WTC11 (cell line): ENCODE data around the gene CACYBP. TPM values are rescaled to one million over a fixed set of nuclear protein-coding genes. Genes with fewer than 3 reads are reported as not detected.

Experiments used
- ATAC-seq: fragments of 200-7000 bp; cut with Tn5 transposase; 2 replicates; pipeline ENCODE4 v1.10.0; 2021; ENCODE audit warnings: mild to moderate bottlenecking, moderate library complexity
- CTCF ChIA-PET: fragments of 300-600 bp; sonication (Branson Sonifier 250); formaldehyde crosslinking; loops from one replicate; lab custom pipeline; 2021; ENCODE audit warnings: antibody characterized with exemption; lab: Charles Lee
- POLR2A ChIA-PET: fragments of 350-600 bp; sonication (Branson Sonifier 250); formaldehyde crosslinking; loops from one replicate; lab custom pipeline; 2021; ENCODE audit warnings: antibody characterized with exemption; lab: Charles Lee
- DNase-seq: peaks from one replicate; pipeline ENCODE4 v3.0.0; 2021; ENCODE audit warnings: low spot score
- H3K27ac Mint-ChIP-seq: 2 replicates; pipeline ENCODE4 v1.8.0; 2021; ENCODE audit warnings: mixed read lengths
- H3K27me3 Mint-ChIP-seq: 2 replicates; pipeline ENCODE4 v1.8.0; 2021; ENCODE audit warnings: low read depth, mild to moderate bottlenecking, moderate library complexity, mixed read lengths
- H3K36me3 Mint-ChIP-seq: 2 replicates; pipeline ENCODE4 v1.8.0; 2021; ENCODE audit warnings: mixed read lengths
- H3K4me1 Mint-ChIP-seq: 2 replicates; pipeline ENCODE4 v1.8.0; 2022; ENCODE audit warnings: mixed read lengths
- H3K4me3 Mint-ChIP-seq: 2 replicates; pipeline ENCODE4 v1.8.0; 2021; ENCODE audit warnings: mild to moderate bottlenecking, moderate library complexity, mixed read lengths
- H3K9me3 Mint-ChIP-seq: 2 replicates; pipeline ENCODE4 v1.8.0; 2021; ENCODE audit warnings: mixed read lengths
- CTCF ChIP-seq: fragments of 200-600 bp; IDR thresholded peaks from 2 replicates; pipeline ENCODE4 v1.8.0; 2022; ENCODE audit warnings: antibody characterized with exemption
- EMX1 ChIP-seq: fragments of 250-450 bp; sonication (Bioruptor Pico); IDR thresholded peaks from 2 replicates; pipeline ENCODE4 v1.8.0; 2021; ENCODE audit warnings: mild to moderate bottlenecking
- FOXJ3 ChIP-seq: sonication (generic); formaldehyde crosslinking; IDR thresholded peaks from 2 replicates; pipeline ENCODE4 v1.9.0; 2021; ENCODE audit warnings: missing genetic modification reagents, mild to moderate bottlenecking, borderline replicate concordance
- FOXP1 ChIP-seq: sonication (generic); formaldehyde crosslinking; IDR thresholded peaks from 2 replicates; pipeline ENCODE4 v1.8.0; 2022; ENCODE audit warnings: missing genetic modification reagents, mild to moderate bottlenecking, moderate library complexity, borderline replicate concordance
- GTF2I ChIP-seq: fragments of 250-450 bp; sonication (Bioruptor Pico); conservative IDR thresholded peaks from 2 replicates; pipeline ENCODE4 v1.4.0; 2021; ENCODE audit warnings: mild to moderate bottlenecking
- HMGA2 ChIP-seq: fragments of 250-450 bp; sonication (Bioruptor Pico); IDR thresholded peaks from 2 replicates; pipeline ENCODE4 v1.4.0; 2021; ENCODE audit warnings: mild to moderate bottlenecking, moderate library complexity
- MAX ChIP-seq: sonication (generic); formaldehyde crosslinking; IDR thresholded peaks from 2 replicates; pipeline ENCODE4 v1.8.0; 2022; ENCODE audit warnings: mild to moderate bottlenecking, missing genetic modification reagents
- MXD4 ChIP-seq: fragments of 250-450 bp; sonication (Bioruptor Pico); IDR thresholded peaks from 2 replicates; pipeline ENCODE4 v1.8.0; 2021; ENCODE audit warnings: mild to moderate bottlenecking, moderate library complexity, borderline replicate concordance
- NFATC4 ChIP-seq: fragments of 250-450 bp; sonication (Bioruptor Pico); IDR thresholded peaks from 2 replicates; pipeline ENCODE4 v1.9.0; 2021; ENCODE audit warnings: mild to moderate bottlenecking
- NFE2L1 ChIP-seq: sonication (generic); formaldehyde crosslinking; IDR thresholded peaks from 2 replicates; pipeline ENCODE4 v1.8.1; 2023; ENCODE audit warnings: missing genetic modification reagents
- NR1H2 ChIP-seq: sonication (generic); formaldehyde crosslinking; IDR thresholded peaks from 2 replicates; pipeline ENCODE4 v1.9.0; 2021; ENCODE audit warnings: mild to moderate bottlenecking, moderate library complexity, missing genetic modification reagents
- PRRX2 ChIP-seq: fragments of 250-450 bp; sonication (Bioruptor Pico); IDR thresholded peaks from 2 replicates; pipeline ENCODE4 v1.8.0; 2021; ENCODE audit warnings: mild to moderate bottlenecking
- SMAD4 ChIP-seq: sonication (generic); formaldehyde crosslinking; IDR thresholded peaks from 2 replicates; pipeline ENCODE4 v1.8.0; 2022; ENCODE audit warnings: mild to moderate bottlenecking, missing genetic modification reagents
- TEAD4 ChIP-seq: sonication (generic); formaldehyde crosslinking; IDR thresholded peaks from 2 replicates; pipeline ENCODE4 v1.8.0; 2022; ENCODE audit warnings: mild to moderate bottlenecking, missing genetic modification reagents
- TP53 ChIP-seq: sonication (generic); formaldehyde crosslinking; IDR thresholded peaks from 2 replicates; pipeline ENCODE4 v1.8.1; 2023; ENCODE audit warnings: mild to moderate bottlenecking, missing genetic modification reagents
- ZNF263 ChIP-seq: sonication (generic); formaldehyde crosslinking; IDR thresholded peaks from 2 replicates; pipeline ENCODE4 v1.8.1; 2022; ENCODE audit warnings: low read depth, mild to moderate bottlenecking, moderate library complexity, missing genetic modification reagents
- ZNF281 ChIP-seq: sonication (generic); formaldehyde crosslinking; IDR thresholded peaks from 2 replicates; pipeline ENCODE4 v1.8.0; 2023; ENCODE audit warnings: mild to moderate bottlenecking, missing genetic modification reagents
- ZNF671 ChIP-seq: fragments of 250-450 bp; sonication (Bioruptor Pico); IDR thresholded peaks from 2 replicates; pipeline ENCODE4 v1.8.0; 2021; ENCODE audit warnings: mild to moderate bottlenecking
- total RNA-seq: library from RNA; stranded (reverse); gene quantifications from 3 replicates; pipeline ENCODE4 v1.2.3, GENCODE V29; 2021
- TF ChIP-seq, protein P1 (sequence below): sonication (generic); formaldehyde crosslinking; IDR thresholded peaks from 2 replicates; pipeline ENCODE4 v1.8.1; 2022; ENCODE audit warnings: low read depth, mild to moderate bottlenecking, moderate library complexity, missing genetic modification reagents, borderline replicate concordance
- TF ChIP-seq, protein P2 (sequence below): sonication (generic); formaldehyde crosslinking; IDR thresholded peaks from 2 replicates; pipeline ENCODE4 v1.8.1; 2023; ENCODE audit warnings: mild to moderate bottlenecking, moderate library complexity, missing genetic modification reagents

CACYBP gene
- total RNA-seq, 1 experiment from 2014 or later = 211 TPM

DNA sequence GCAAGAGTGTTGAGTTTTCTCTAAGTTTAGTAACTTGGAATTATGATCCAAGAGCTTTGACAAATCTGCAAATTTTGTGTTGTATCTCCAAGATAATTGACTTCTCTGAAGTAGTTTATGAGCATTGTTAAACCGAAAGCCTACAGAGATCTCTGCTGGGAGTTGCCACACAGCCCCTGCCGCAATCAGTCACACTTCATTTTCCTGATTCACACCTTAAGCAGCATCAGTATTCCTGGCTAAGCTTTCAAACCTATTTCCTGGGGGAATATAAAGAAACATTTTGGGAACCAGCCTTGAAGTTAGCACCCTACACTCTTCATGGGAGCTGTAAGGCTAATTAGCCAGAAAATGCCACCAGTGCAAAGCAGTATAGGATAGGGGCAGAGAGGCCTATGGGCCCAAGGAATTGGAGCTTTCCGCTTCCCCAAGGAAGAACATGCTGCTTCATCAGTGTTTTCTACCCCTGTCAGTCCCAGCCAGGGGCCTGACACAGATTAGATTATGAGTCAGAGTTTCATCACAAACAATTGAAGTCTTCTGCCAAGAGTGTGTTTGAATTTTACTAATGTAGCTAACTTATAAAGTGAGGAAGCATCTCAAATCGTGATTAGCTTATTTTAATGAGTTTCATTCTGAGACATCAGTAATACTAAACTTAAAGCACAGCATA lies 23.2 kb upstream of the CACYBP start:
- ChIA-PET CTCF (no interaction called here), POLR2A (no interaction called here)
- Mint-ChIP-seq H3K36me3 (peaks cover 77% of the 10 kb centered on the region), H3K27ac (peak overlapping the region; percentile 62; the same call in 1 of the 2 replicates), H3K27me3 (no peaks in the 10 kb centered on the region), H3K4me1 (no peaks in the 10 kb centered on the region; the same call in 1 of the 2 replicates), H3K4me3 (no peak overlapping the region), H3K9me3 (no peaks in the 10 kb centered on the region)
- TF ChIP-seq TEAD4 (CRISPR knock-in tag) (no peak), TP53 (CRISPR knock-in tag) (no peak), SMAD4 (CRISPR knock-in tag) (no peak), EMX1 (CRISPR knock-in tag) (no peak), MXD4 (CRISPR knock-in tag) (no peak), NFE2L1 (no peak), PRRX2 (CRISPR knock-in tag) (no peak), GTF2I (no peak), FOXJ3 (CRISPR knock-in tag) (no peak), NR1H2 (CRISPR knock-in tag) (no peak), NFATC4 (CRISPR knock-in tag) (no peak), ZNF263 (CRISPR knock-in tag) (no peak)
- TF ChIP-seq, protein P1, sequence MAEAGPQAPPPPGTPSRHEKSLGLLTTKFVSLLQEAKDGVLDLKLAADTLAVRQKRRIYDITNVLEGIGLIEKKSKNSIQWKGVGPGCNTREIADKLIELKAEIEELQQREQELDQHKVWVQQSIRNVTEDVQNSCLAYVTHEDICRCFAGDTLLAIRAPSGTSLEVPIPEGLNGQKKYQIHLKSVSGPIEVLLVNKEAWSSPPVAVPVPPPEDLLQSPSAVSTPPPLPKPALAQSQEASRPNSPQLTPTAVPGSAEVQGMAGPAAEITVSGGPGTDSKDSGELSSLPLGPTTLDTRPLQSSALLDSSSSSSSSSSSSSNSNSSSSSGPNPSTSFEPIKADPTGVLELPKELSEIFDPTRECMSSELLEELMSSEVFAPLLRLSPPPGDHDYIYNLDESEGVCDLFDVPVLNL (CRISPR knock-in tag) = no peak
- TF ChIP-seq, protein P2, sequence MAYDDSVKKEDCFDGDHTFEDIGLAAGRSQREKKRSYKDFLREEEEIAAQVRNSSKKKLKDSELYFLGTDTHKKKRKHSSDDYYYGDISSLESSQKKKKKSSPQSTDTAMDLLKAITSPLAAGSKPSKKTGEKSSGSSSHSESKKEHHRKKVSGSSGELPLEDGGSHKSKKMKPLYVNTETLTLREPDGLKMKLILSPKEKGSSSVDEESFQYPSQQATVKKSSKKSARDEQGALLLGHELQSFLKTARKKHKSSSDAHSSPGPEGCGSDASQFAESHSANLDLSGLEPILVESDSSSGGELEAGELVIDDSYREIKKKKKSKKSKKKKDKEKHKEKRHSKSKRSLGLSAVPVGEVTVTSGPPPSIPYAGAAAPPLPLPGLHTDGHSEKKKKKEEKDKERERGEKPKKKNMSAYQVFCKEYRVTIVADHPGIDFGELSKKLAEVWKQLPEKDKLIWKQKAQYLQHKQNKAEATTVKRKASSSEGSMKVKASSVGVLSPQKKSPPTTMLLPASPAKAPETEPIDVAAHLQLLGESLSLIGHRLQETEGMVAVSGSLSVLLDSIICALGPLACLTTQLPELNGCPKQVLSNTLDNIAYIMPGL (CRISPR knock-in tag) = no peak
- ATAC-seq (no peak), DNase-seq (no peak)

DNA sequence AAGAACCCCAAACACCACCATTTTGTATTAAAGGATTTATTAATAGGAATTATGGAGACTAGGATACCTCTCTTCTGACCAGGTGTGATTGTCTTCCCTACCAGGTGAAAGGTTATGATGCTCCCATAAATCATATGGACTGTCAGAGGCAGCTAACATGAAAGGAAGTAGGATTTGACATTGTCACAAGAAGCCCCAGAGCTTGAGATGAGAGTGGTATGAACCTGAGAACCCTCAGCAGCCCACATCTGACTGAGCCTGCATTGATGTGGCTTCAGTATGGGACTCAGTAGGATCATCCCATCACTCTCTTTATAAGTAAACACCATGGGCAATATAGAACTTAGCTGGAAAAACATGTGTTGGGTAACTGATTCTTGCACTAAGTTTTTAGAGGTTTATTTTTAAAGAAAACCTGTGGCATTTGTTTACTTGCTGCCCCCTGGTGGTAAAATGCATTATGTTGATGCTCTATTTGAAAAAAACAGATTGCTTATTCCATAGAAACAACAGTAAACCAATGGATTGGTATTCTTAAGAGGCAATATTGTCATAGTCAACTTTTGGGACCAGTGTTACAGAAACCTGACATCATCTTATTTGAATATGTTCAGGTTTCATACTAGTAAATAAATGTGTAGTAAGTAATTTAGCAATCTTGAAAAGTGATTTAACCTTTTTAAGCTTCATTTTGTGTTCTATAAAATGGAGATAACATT lies 16.6 kb upstream of the CACYBP start:
- H3K27me3 Mint-ChIP-seq = no peaks in the 10 kb centered on the region
- no peak overlapping the region for H3K4me3 Mint-ChIP-seq
- H3K36me3 Mint-ChIP-seq = peaks cover 79% of the 10 kb centered on the region
- H3K9me3 Mint-ChIP-seq = no peaks in the 10 kb centered on the region
- CTCF ChIA-PET = interaction anchor here (0.7 to 1.5 kb wide), 8 partner anchors 10 to 194 kb away, joined by 3 to 7 read pairs (median 4); partner anchors contain the start of gene CACYBP
- POLR2A ChIA-PET = no interaction called here
- TF ChIP-seq CTCF (peak; percentile 64), FOXP1 (CRISPR knock-in tag) (no peak), PRRX2 (CRISPR knock-in tag) (no peak), ZNF281 (CRISPR knock-in tag) (no peak), MAX (CRISPR knock-in tag) (no peak), HMGA2 (CRISPR knock-in tag) (no peak), ZNF671 (no peak)
- TF ChIP-seq, all 79 proteins: peak for 1
- Mint-ChIP-seq H3K27ac (no peak overlapping the region), H3K4me1 (no peaks in the 10 kb centered on the region)
- ATAC-seq (no peak), DNase-seq (no peak)
